Anterior cingulate cortex (tissue), 58 donors: Measurements from ENCODE around the gene RSU1.

ENCODE experiments used
- DNase-seq, 58 donors: peaks; one replicate each; lab custom pipeline; 2025; lab: John Stamatoyannopoulos, UW

The RSU1 gene

DNA sequence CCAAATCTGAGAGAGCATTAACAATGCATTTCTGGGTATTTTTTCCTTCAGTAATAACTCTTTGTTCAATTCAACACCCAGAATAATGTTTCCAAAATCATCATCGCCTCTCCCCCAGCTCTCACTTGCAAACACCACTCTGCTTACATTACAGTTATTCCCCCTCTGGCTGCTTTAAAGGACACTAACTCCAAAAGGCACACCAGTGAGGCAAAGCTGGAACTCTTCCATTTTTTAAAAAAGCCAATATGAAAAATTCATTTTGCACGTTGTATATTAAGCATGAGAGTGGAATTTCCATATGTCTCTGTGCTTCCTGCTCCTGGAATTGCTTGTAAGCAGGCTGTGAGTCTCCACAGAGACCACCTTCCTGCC is 204.3 kb downstream of the RSU1 start:
- DNase-seq = no peak

DNA sequence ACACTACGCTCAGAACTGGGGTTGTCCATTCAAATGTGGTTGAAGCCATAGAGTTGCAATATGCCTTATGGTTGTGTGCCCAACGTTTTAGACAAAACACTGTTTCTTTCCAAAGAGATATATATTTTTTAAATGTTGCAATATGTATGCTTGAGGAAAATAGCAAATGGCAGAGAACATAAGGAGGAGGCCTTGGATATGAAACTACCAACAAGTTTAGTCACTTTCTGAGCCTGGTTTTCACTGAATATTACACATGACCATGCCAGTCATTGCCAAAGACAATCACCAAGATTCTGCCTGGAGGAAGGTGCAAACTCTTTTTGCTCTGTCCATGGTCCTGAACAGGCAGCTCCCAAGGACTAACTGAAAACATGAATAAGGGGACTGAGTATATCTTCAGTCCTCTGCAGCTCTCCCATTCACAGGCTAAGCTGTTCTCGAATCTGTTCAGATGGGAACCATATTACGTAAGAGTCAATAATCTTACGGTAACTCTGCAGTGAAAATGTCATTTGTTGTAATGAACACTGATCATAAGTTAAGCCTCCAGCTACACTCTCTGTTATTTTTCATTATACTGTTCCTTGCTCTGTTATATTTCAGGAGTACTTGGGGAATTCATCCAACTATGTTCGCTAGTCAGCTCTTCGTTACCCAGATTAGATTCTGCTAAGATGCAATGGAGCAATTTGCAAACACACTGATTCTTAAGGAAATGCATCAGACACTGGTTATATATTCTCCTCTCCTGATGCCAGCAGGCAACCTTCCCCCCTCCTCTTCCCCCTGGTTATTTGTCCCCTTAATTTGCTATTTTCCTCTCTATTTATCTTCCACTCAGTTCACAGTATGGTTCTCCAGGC is 204.9 kb downstream of the RSU1 start:
- peak in 3 of 58 donors; percentile 5 to 34 (median 22) for DNase-seq

DNA sequence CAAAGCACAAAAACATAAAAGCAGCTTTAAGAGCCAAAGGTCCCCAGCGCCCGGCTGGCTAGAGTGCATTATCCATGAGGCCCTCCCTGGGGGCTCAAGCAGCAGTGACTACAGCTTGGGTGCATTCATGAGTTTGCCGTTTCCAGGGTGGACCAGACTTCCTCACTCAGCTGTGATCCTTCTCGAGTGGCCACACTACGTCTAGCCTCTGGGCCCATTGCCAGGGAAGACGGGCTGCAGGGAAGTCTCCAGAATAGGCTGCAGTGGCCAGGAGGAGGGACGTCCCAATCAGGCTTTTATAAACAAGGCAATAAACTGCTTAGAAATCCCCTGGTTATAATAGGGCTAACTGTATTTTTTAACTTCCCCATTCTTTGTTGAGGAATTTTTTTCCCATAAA is 206.2 kb downstream of the RSU1 start:
- DNase-seq = peak in 1 of 58 donors; percentile 3

DNA sequence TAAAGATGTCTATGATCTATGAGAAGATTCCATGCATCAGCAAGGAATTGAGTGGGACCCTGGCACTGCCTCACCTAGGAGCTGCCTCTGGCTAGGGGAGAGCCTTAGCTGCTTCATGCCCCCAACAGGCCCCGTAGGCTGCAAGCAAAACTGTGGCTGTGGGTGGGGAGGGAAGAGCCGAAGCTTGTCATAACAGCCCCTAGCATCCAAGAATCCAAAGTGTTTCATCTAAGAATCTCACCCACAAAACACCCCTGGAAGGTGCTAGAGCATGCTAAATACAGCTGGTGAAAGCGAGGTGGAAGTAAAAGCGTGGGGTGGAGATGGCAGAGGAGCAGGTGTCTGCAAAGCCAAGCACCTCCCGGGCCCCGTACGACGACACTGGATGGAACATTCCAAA is 208.0 kb downstream of the RSU1 start:
- peak in 3 of 58 donors; percentile 26 to 39 (median 34) for DNase-seq

DNA sequence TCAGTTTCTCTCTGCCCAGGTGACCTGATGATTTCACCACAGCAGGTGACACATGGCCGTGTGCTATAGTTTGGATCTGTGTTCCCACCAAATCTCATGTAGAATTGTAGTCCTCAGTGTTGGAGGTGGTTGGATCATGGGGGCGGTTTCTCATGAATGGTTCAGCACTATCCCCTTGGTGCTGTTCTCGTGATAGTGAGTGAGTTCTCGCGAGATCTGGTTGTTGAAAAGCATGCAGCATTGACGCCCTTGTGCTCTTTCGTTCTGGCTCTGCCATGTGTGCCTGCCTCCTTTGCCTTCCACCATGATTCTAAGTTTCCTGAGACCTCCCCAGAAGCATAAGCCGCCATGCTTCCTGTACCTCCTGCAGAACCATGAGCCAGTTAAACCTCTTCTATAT is 210.3 kb downstream of the RSU1 start:
- DNase-seq = no peak

DNA sequence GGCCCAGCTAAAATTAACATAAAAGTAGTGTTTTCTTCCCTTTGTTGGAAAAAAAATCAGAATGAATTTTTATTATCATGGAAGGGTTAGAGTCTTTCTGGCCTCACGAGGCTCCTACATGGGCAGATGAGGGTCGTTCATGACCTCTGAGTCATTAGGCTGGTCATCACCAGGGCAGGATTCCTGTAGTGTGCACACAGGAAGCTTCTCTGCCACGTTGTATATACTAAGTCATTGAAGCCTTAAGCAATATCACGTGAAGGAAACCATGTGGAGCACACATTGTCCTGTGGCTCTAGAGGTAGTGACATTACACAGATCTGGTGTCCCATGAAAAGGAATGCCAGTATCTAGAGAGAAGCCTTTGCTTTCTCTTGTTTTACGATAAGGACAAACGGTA is 210.8 kb downstream of the RSU1 start:
- DNase-seq = no peak

DNA sequence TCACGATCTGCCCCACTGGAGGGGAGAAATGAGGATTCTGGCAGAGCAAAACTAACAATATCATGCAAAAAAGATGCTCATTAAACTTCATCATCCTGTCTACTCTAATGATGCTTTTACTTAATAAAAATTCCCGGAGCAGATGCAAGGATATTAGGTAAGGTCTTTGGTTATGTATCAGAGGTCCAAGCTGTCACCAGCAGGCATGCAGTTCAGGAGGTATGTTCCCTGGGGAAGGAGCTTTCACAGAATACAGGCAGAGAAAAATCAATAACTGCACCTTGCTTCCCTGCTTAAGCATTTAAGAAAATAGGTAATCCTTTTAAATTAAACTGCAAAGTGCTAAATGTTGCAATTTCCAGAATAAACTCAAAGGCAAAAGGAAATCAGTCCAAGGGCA is 213.9 kb downstream of the RSU1 start:
- no peak for DNase-seq

DNA sequence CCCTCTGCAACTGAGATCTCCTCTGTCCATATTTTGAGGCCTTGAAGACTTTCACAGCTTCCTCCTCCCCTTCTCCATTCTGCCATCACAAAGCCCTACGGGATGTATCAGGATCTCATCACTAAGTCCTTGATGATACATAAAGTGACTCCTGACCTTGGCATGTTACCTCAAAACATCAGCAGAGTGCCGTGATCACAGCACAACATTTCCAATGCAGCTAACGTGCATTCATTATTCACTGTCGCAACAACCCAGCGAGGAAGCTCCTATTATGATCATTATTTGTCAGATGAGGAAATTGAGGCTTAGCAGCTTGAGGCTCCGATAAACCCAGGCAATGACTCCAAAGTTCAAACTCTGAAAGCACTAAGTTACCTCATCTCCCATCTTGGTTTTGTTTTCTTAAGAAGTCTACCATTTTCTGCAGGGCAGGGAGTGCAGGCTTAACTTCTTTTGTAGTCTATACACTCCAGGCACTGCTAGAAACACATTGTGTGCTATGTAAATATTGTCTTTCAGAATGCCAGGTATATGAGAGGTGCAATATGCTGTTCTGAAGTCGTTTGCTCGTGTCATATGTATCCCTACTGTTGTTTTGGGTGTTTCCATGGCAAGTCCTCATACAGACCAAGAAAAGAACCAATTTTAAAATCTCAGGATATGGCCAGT is 215.0 kb downstream of the RSU1 start:
- DNase-seq = no peak

DNA sequence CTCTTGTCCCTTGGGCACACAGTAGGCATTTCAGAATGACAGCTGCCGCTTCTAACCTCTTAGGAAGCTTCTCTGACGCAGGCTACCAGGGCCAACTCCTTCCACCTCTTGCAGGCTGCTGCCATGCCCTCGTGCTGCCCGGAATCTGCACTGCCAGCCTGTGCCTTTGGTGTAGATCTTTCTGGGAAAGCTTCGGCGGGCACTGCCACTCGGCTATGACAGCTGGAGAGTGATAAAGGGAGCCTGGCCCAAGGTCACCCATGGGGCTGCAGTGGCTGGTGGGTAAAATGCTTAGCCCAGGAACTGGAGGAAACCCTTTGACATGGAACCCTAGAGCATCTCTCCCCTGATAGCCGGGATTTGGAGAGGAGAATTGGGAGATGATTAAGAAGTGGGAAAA is 217.6 kb downstream of the RSU1 start:
- no peak for DNase-seq

DNA sequence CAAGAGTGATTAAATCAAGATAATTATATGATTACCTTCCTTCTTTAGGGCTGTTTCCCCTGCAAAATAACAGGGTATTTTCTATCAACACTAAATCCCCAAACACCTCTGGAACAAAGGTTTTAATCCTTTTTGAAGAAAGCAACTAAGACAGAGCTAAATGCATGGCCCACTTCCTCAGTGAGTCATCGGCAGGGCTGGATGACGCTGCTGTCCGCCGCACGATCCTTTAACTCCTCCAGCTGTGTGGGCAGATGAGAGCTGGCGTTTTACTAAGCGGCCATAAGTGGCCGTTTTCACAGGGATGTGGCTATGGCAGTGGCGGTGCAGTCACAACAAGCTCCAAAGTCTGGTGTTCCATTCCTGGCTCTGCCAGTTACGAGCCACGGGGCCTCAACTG is 219.6 kb downstream of the RSU1 start:
- peak in 4 of 58 donors; percentile 7 to 40 (median 24) for DNase-seq

DNA sequence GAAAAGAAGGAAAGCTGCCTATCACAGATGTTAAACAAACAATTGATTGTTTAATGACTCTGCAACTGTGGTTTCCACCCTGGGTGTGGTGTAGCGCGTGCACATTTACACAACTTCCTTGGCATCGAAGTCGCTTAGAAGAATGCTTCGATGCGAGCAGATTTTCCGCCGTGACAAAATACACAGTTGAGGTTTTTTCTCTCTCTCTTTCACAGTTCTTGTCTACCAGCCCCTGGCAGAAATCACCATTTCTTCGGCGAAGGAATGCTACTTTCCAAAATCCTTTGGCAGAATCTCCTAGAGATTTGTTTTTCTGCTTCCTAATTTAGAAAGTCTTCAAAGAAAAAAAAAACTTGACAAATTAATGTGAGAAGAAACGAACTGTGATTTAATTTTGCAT is 224.8 kb downstream of the RSU1 start:
- peak in 5 of 58 donors; percentile 12 to 44 (median 24) for DNase-seq

DNA sequence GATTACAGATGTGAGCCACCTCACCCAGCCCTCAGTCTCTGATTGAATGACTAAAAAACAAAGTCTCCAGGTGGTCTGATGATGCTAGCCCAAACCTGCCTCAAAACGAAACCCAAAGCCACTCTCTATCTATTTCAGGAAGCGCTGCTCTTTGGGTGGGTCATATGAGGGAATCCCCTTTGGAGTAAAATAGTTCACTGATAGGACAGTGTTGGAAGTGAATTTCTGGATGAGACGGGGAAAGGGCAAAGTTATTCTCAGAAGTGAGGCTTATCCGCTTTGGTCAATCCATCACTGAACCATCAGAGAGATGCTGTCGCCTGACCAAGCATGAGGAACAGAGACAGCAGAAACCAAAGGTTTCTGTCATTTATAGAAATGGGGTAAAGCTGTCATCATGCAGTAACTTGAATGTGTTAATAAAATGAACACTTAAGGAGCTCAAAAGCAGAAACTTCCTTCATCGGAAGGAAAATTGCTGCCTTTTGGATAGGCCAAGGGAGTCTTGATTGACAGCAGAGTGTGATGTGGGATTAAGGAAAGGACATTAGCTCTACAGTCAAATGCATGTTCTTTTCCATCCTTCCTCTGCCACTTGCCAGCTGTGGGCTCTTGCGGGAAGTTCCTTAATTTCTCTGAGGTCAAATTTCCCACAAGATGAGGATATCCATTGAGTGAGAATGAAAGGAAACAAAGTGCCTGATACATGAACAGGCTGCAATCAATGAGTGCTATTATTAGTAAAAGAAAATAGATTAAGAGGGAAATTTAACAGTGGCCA is 230.7 kb downstream of the RSU1 start:
- DNase-seq = no peak

DNA sequence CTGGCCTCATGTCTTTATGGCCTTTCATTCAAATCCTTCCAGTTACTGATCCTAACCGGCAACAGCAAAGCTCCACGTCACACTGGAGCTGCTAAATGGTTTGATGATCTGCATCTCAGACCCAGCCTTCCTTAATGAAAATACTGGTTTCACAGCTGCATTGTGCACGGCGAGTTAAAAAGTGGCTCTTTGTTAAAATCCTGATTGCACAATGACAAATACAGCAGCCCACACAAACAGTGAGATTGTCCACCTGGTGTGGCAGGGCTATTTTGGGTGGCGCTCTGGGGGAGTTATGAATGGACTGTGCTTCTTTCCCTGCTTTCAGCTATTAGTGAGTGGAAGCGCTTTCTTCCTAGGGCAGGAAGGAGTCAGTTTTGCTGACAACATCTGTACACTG is 232.1 kb downstream of the RSU1 start:
- DNase-seq = no peak

DNA sequence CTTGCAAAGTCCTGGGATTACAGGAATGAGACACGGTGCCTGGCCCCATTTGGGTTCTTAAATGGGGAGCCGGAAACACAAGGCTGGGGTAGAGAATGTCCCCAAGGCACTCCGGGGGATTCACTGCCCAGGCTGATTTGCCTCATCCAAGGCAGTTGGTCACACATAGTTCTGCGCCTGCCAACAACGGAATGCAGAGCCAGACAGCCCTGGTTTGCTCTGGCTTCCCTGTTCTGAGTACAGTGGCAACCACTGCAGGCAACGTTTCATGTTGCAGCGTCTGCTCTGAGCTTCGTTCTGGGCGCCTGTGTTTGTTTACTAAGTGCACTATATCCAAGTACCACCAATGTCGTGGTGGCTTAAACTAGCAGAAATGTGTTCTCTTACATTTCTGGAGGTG is 233.8 kb downstream of the RSU1 start:
- DNase-seq = peak in 2 of 58 donors; percentile 1 to 8

DNA sequence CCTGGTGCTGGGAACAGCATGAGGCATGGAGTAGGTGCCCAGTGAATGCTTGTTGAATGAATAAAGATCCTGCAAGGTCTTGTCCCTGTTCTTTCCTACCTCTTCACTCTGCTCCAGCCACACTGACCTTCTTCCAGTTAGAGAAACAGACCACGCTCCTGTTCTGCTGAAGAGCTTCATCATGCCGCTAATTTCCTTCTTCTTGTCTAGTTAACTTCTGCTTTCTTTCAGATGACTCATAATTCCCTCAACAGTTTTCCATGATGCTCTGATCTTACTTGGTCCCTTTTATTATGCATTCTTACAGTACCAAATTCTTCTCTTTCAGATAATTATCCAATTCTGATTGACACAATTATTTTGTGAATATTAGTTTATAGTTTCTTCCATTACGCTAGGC is 236.0 kb downstream of the RSU1 start:
- DNase-seq = no peak

DNA sequence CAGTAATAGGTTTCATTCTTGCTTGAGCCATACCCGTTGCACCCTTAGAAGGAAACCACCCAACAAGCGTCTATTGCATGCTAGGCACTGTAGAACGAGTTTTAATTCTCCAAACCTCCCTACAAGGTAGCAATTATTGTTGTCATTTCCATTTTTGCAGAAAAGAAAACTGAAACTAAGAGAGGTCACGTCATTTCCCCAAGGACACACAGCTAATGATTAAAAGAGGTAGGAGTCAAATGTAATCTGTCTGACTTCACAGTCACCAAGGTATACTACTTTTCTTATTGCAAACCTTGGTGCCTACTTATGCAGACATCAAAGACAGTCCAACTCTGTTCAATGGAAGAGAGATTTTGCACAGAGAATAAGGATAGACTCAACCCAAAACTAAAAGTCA is 246.5 kb downstream of the RSU1 start:
- DNase-seq = no peak

DNA sequence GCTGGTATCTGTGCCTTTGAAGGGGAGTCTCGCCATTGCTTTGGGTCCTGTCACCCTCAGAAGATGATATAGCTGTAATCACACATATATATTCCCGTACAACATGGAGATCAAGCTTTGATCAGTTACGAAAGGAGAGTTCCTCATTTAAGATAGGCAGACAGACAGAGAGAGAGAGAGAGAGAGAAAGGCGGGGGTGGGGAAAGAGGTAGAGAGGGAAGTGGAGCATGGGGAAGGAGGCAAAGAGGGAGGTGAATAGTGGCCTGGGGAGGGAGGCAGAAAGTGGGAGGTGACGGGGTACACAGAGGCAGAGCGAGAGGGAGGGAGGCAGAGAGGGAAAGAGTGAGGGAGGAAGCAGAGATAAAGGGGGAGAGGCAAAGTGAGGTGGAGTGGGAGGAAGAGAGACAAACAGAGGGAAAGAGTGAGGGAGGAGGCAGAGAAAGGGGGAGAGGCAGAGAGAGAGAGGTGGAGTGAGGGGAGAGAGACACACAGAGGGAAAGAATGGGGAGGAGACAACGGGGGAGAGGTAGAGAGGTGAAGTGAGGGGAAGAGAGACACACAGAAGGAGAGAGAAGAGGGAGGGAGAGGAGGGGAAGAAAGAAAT is 250.9 kb downstream of the RSU1 start:
- DNase-seq = no peak

DNA sequence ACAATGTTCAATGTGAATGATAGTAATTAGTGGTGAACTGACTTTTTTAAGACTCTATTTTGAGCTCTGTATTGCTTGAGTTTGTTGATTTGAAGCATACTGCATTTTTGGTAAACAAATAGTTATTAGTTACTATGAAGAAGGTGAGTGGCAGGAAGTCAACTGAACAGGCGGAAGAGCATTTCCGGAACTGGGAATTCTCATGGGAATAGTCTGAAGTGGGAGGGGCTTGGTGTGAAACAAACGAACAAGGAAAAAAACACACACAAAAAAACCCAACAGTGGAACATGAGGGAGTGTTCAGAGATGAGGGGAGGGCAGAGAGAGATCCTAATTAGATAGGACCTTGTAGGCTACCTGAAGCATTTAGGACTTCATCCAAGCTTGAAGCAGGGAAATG is 251.6 kb downstream of the RSU1 start:
- no peak for DNase-seq

DNA sequence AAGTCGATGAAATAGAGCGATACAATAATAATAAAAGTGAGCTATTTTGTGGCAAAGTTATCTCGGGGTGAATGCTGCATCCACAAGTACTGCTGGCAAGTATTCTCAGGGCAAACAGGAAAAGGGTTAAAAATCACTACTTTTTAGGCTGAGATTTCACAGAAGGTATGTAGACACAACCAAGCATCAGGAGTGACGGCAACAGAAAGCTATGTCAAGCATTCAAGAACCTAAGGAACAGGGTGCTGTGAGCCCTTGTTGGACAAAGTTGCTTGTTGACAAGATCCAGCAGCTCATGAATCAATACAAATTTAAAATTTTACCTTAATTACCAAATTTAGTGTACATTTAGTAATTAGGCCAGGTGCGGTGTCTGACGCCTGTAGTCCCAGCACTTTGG is 254.3 kb downstream of the RSU1 start:
- no peak for DNase-seq

DNA sequence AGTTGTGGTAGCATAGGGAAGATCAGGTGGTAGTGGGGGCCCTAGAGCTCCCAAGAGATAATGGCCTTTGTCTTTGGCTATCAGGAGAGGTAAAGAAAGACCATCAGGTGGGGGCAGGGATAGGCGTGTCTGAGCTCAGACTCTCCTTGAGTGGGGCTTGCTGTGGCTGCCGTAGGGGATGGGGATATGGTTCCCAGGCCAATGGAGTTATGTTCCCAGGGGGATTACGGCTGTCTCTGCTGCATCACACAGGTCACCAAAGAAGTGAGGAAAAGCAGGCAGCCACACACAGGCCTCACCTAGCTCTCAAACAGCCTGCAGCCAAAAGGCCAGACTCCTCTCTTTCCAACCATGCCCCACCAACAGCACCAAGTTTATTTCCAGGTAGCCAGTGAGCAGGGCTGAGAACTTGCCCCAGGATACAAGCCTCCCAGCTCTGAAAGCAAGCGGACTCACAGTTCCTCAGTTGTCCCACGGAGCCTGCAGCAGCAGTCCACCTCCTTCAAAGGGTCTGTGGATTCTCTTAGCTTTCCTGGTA is 257.9 kb downstream of the RSU1 start:
- no peak for DNase-seq

DNA sequence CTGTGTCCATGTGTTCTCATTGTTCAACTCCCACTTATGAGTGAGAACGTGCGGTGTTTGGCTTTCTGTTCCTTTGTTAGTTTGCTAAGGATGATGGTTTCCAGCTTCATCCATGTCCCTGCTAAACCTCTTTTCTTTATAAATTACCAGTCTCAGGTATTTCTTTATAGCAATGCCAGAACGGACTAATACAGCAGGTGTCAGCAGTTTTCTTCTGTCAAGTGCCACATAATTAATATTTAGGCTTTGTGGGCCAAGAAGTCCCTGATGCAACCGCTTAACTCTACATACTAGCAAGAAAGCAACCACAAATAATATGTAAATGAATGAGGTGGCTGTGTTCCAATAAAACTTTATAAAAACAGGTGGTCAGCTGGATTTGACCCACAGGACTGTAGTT is 269.3 kb downstream of the RSU1 start:
- DNase-seq = no peak
